Stomach (tissue), 4 donors: ENCODE measurements around the gene ZNF609.

Experiments used
- CTCF ChIP-seq, 7 experiments: fragments of 450-650 bp in 4 of 7; fragments of 200-600 bp in 3 of 7; sonication (generic) in 3 of 7; IDR thresholded peaks; one replicate each; pipeline ENCODE4 v1.5.1; 2016 to 2019; ENCODE audit warnings: antibody characterized with exemption in 7 of 7, control low read depth in 2 of 7, mild to moderate bottlenecking in 1 of 7
- POLR2A ChIP-seq, 4 donors: fragments of 450-650 bp; IDR thresholded peaks; one replicate each; pipeline ENCODE4 v1.6.1; 2016; ENCODE audit warnings: antibody characterized with exemption in 4 of 4, control low read depth in 2 of 4, mild to moderate bottlenecking in 1 of 4, moderate library complexity in 1 of 4

- TF ChIP-seq POLR2A (IDR thresholded peaks at IDR 0.05), result no peak
- no peak for TF ChIP-seq CTCF (IDR thresholded peaks at IDR 0.05)
Observed at GRCh38 chr15:64500695-64501395, 40.5 kb downstream of the ZNF609 start.
